H9 (cell line): ENCODE measurements around the gene ZDHHC1. TPM values are rescaled to one million over a fixed set of nuclear protein-coding genes. Genes with fewer than 3 reads are reported as not detected.

Experiments
- DNase-seq: peaks from one replicate; pipeline ENCODE4 v3.0.0-alpha.2; 2017
- H2AFZ ChIP-seq: one replicate; pipeline ENCODE4 v1.6.1; 2013; ENCODE audit warnings: mild to moderate bottlenecking, low read length, control low read depth, moderate library complexity
- H2AK5ac ChIP-seq: 2 replicates; pipeline ENCODE4 v1.6.1; 2013; ENCODE audit warnings: low read length, control low read depth, mixed read lengths; ENCODE audit not compliant: insufficient read length
- H2BK120ac ChIP-seq: one replicate; pipeline ENCODE4 v1.6.1; 2013; ENCODE audit warnings: low read depth, mild to moderate bottlenecking, low read length, control low read depth, inconsistent platforms; ENCODE audit not compliant: poor library complexity, severe bottlenecking
- H2BK12ac ChIP-seq: 2 replicates; pipeline ENCODE4 v1.6.1; 2013; ENCODE audit warnings: low read length, control low read depth, mixed read lengths, low read depth; ENCODE audit not compliant: insufficient read length
- H2BK15ac ChIP-seq: 2 replicates; pipeline ENCODE4 v1.6.1; 2013; ENCODE audit warnings: low read depth, low read length, control low read depth
- H2BK20ac ChIP-seq: one replicate; pipeline ENCODE4 v1.6.1; 2013; ENCODE audit warnings: low read depth, mild to moderate bottlenecking, low read length, control low read depth, inconsistent platforms; ENCODE audit not compliant: poor library complexity, severe bottlenecking
- H2BK5ac ChIP-seq: 2 replicates; pipeline ENCODE4 v1.6.1; 2013; ENCODE audit warnings: low read length, control low read depth, mixed read lengths; ENCODE audit not compliant: insufficient read length
- H3K14ac ChIP-seq: 2 replicates; pipeline ENCODE4 v1.6.1; 2013; ENCODE audit warnings: low read length, control low read depth; ENCODE audit not compliant: insufficient read depth
- H3K18ac ChIP-seq: 2 replicates; pipeline ENCODE4 v1.6.1; 2013; ENCODE audit warnings: low read depth, mild to moderate bottlenecking, mixed read lengths, low read length, control low read depth; ENCODE audit not compliant: insufficient read length
- H3K23ac ChIP-seq: 2 replicates; pipeline ENCODE4 v1.6.1; 2013; ENCODE audit warnings: low read length, control low read depth, mixed read lengths, low read depth; ENCODE audit not compliant: insufficient read length
- H3K23me2 ChIP-seq: 2 replicates; pipeline ENCODE4 v1.6.1; 2013; ENCODE audit warnings: low read depth, mild to moderate bottlenecking, mixed read lengths, low read length, control low read depth; ENCODE audit not compliant: insufficient read length, poor library complexity, severe bottlenecking
- H3K27ac ChIP-seq: 2 replicates; pipeline ENCODE4 v1.5.1; 2013; ENCODE audit warnings: low read length, control low read depth, mixed read lengths, low read depth; ENCODE audit not compliant: insufficient read length
- H3K27me3 ChIP-seq: 2 replicates; pipeline ENCODE4 v1.6.1; 2013; ENCODE audit warnings: low read length, control low read depth, inconsistent platforms; ENCODE audit not compliant: insufficient read depth
- H3K4ac ChIP-seq: 2 replicates; pipeline ENCODE4 v1.6.1; 2013; ENCODE audit warnings: low read depth, mild to moderate bottlenecking, control low read depth, inconsistent platforms, low read length, moderate library complexity
- H3K4me1 ChIP-seq: 2 replicates; pipeline ENCODE4 v1.6.1; 2013; ENCODE audit warnings: low read length, control low read depth, inconsistent platforms; ENCODE audit not compliant: insufficient read depth
- H3K4me2 ChIP-seq: 2 replicates; pipeline ENCODE4 v1.6.1; 2013; ENCODE audit warnings: low read length, control low read depth, mixed read lengths; ENCODE audit not compliant: insufficient read length, insufficient read depth
- H3K56ac ChIP-seq: 2 replicates; pipeline ENCODE4 v1.6.1; 2013; ENCODE audit warnings: low read depth, mild to moderate bottlenecking, mixed read lengths, low read length, control low read depth; ENCODE audit not compliant: insufficient read length
- H3K79me1 ChIP-seq: 2 replicates; pipeline ENCODE4 v1.6.1; 2013; ENCODE audit warnings: low read depth, mild to moderate bottlenecking, moderate library complexity, low read length, control low read depth, inconsistent platforms; ENCODE audit not compliant: insufficient read depth, poor library complexity, severe bottlenecking
- H3K79me2 ChIP-seq: 2 replicates; pipeline ENCODE4 v1.6.1; 2013; ENCODE audit warnings: low read length, control low read depth, inconsistent platforms; ENCODE audit not compliant: insufficient read depth
- H3K9ac ChIP-seq: 2 replicates; pipeline ENCODE4 v1.6.1; 2013; ENCODE audit warnings: low read length, control low read depth, mixed read lengths; ENCODE audit not compliant: insufficient read length; ENCODE audit errors: extremely low read depth
- H3K9me3 ChIP-seq: one replicate; pipeline ENCODE4 v1.6.1; 2013; ENCODE audit warnings: low read depth, low read length, inconsistent platforms; ENCODE audit not compliant: control insufficient read depth
- H3T11ph ChIP-seq: one replicate; pipeline ENCODE4 v1.6.1; 2013; ENCODE audit warnings: mild to moderate bottlenecking, low read length, control low read depth, inconsistent platforms
- H4K20me1 ChIP-seq: one replicate; pipeline ENCODE4 v1.6.1; 2013; ENCODE audit not compliant: control insufficient read depth, insufficient read length, insufficient read depth
- H4K5ac ChIP-seq: 2 replicates; pipeline ENCODE4 v1.6.1; 2013; ENCODE audit warnings: low read depth, mild to moderate bottlenecking, mixed read lengths, low read length, control low read depth; ENCODE audit not compliant: insufficient read length
- H4K8ac ChIP-seq: replicated peaks from 2 replicates; pipeline ENCODE4 v1.6.1; 2013; ENCODE audit warnings: low read length, control low read depth, mixed read lengths, low read depth; ENCODE audit not compliant: insufficient read length
- H4K91ac ChIP-seq: 2 replicates; pipeline ENCODE4 v1.6.1; 2013; ENCODE audit warnings: low read depth, mild to moderate bottlenecking, moderate library complexity, mixed read lengths, low read length, control low read depth; ENCODE audit not compliant: insufficient read length
- H3K27ac Mint-ChIP-seq, 3 experiments: 2 replicates in 2 of 3; 3 replicates in 1 of 3; pipeline ENCODE4 v1.8.0; 2020 to 2021; ENCODE audit warnings: mixed read lengths in 3 of 3, mild to moderate bottlenecking in 1 of 3, moderate library complexity in 1 of 3
- H3K27me3 Mint-ChIP-seq: 2 replicates; pipeline ENCODE4 v1.8.0; 2021; ENCODE audit warnings: low read depth, mild to moderate bottlenecking, moderate library complexity, mixed read lengths
- H3K36me3 Mint-ChIP-seq, 3 experiments: 2 replicates in 2 of 3; 3 replicates in 1 of 3; pipeline ENCODE4 v1.8.0; 2020 to 2021; ENCODE audit warnings: low read depth in 3 of 3, mixed read lengths in 3 of 3; ENCODE audit not compliant: insufficient read depth in 1 of 3
- H3K4me1 Mint-ChIP-seq, 2 experiments: 2 replicates each; pipeline ENCODE4 v1.8.0; 2020; ENCODE audit warnings: mixed read lengths in 2 of 2
- H3K4me3 Mint-ChIP-seq, 2 experiments: 2 replicates in 1 of 2; 3 replicates in 1 of 2; pipeline ENCODE4 v1.8.0; 2020 to 2021; ENCODE audit warnings: mild to moderate bottlenecking in 2 of 2, mixed read lengths in 2 of 2, moderate library complexity in 1 of 2
- H3K9me3 Mint-ChIP-seq, 2 experiments: 2 replicates in 1 of 2; 3 replicates in 1 of 2; pipeline ENCODE4 v1.8.0; 2020; ENCODE audit warnings: mild to moderate bottlenecking in 2 of 2, mixed read lengths in 2 of 2, moderate library complexity in 1 of 2
- WGBS: extraction: QIAGEN DNeasy Blood & Tissue Kit; methylation state at CpG from one replicate; pipeline ENCODE4 v1.1.7; 2013; ENCODE audit warnings: missing lambda C conversion rate, low lambda C conversion rate, mixed read lengths; ENCODE audit not compliant: insufficient read length; ENCODE audit errors: extremely low coverage; 5-methylcytosine and 5-hydroxymethylcytosine counted together
- total RNA-seq: library from RNA; stranded (reverse); gene quantifications from 2 replicates; pipeline ENCODE4 v1.2.1, GENCODE V29; 2021
- TF ChIP-seq, protein P1 (sequence below): fragments of 200-600 bp; sonication (generic); conservative IDR thresholded peaks from 3 replicates; pipeline ENCODE4 v1.8.0; 2021; ENCODE audit warnings: antibody characterized with exemption, mild to moderate bottlenecking

ZDHHC1 gene
- total RNA-seq, 1 experiment from 2014 or later, result 3.7 TPM

- Histone ChIP-seq H3K79me1 (no peaks in the 10 kb centered on the region), H4K5ac (no peak overlapping the region), H3K9me3 (no peaks in the 10 kb centered on the region), H2BK12ac (no peak overlapping the region), H4K8ac (no peak overlapping the region), H3K23ac (no peak overlapping the region), H3K14ac (no peak overlapping the region), H2BK15ac (no peak overlapping the region), H3K27me3 (no peaks in the 10 kb centered on the region; the same call in 1 of the 2 replicates), H4K20me1 (no peaks in the 10 kb centered on the region), H3T11ph (no peak overlapping the region), H2AFZ (no peak overlapping the region), H3K79me2 (no peaks in the 10 kb centered on the region; the same call in 1 of the 2 replicates), H3K4me1 (peaks cover 17% of the 10 kb centered on the region; the same call in 1 of the 2 replicates), H3K4me2 (peak overlapping the region; percentile 67), H2BK20ac (no peak overlapping the region), H2BK5ac (no peak overlapping the region), H3K23me2 (peaks cover 17% of the 10 kb centered on the region), H2BK120ac (no peak overlapping the region), H2AK5ac (no peak overlapping the region), H3K9ac (no peak overlapping the region), H3K27ac (no peak overlapping the region), H3K18ac (no peak overlapping the region), H3K4ac (no peak overlapping the region), H3K56ac (no peak overlapping the region), H4K91ac (no peak overlapping the region)
- Mint-ChIP-seq H3K4me1 (peaks cover 73% of the 10 kb centered on the region in 2 experiments), H3K36me3 (peaks cover 0 to 3% (median 0%) of the 10 kb centered on the region in 3 experiments; a peak in 2 of 7 replicates), H3K4me3 (peak overlapping the region; percentile 80 to 90), H3K9me3 (no peaks in the 10 kb centered on the region), H3K27me3 (peaks cover 16% of the 10 kb centered on the region), H3K27ac (peak overlapping the region in 1 of 3 experiments; percentile 52; a peak in 2 of 7 replicates)
- DNase-seq, result no peak
- TF ChIP-seq, protein P1, sequence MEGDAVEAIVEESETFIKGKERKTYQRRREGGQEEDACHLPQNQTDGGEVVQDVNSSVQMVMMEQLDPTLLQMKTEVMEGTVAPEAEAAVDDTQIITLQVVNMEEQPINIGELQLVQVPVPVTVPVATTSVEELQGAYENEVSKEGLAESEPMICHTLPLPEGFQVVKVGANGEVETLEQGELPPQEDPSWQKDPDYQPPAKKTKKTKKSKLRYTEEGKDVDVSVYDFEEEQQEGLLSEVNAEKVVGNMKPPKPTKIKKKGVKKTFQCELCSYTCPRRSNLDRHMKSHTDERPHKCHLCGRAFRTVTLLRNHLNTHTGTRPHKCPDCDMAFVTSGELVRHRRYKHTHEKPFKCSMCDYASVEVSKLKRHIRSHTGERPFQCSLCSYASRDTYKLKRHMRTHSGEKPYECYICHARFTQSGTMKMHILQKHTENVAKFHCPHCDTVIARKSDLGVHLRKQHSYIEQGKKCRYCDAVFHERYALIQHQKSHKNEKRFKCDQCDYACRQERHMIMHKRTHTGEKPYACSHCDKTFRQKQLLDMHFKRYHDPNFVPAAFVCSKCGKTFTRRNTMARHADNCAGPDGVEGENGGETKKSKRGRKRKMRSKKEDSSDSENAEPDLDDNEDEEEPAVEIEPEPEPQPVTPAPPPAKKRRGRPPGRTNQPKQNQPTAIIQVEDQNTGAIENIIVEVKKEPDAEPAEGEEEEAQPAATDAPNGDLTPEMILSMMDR, result no peak
- WGBS, result no CpG with 5 or more reads among the region's 3 CpGs
Observed at GRCh38 chr16:67429053-67429798, 12.9 kb upstream of the ZDHHC1 start.
